Superior temporal gyrus (tissue), 1 donor: Measurements from ENCODE around the gene MYBPHL.

Experiments used
- DNase-seq: peaks from one replicate; pipeline ENCODE4 v3.0.0-alpha.2; 2016; ENCODE audit errors: extremely low spot score

The MYBPHL gene

DNA sequence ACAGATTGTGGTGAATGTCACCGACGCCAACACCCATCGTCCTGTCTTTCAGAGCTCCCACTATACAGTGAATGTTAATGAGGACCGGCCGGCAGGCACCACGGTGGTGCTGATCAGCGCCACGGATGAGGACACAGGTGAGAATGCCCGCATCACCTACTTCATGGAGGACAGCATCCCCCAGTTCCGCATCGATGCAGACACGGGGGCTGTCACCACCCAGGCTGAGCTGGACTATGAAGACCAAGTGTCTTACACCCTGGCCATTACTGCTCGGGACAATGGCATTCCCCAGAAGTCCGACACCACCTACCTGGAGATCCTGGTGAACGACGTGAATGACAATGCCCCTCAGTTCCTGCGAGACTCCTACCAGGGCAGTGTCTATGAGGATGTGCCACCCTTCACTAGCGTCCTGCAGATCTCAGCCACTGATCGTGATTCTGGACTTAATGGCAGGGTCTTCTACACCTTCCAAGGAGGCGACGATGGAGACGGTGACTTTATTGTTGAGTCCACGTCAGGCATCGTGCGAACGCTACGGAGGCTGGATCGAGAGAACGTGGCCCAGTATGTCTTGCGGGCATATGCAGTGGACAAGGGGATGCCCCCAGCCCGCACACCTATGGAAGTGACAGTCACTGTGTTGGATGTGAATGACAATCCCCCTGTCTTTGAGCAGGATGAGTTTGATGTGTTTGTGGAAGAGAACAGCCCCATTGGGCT lies 54.5 kb downstream of the MYBPHL start:
- DNase-seq: no peak

DNA sequence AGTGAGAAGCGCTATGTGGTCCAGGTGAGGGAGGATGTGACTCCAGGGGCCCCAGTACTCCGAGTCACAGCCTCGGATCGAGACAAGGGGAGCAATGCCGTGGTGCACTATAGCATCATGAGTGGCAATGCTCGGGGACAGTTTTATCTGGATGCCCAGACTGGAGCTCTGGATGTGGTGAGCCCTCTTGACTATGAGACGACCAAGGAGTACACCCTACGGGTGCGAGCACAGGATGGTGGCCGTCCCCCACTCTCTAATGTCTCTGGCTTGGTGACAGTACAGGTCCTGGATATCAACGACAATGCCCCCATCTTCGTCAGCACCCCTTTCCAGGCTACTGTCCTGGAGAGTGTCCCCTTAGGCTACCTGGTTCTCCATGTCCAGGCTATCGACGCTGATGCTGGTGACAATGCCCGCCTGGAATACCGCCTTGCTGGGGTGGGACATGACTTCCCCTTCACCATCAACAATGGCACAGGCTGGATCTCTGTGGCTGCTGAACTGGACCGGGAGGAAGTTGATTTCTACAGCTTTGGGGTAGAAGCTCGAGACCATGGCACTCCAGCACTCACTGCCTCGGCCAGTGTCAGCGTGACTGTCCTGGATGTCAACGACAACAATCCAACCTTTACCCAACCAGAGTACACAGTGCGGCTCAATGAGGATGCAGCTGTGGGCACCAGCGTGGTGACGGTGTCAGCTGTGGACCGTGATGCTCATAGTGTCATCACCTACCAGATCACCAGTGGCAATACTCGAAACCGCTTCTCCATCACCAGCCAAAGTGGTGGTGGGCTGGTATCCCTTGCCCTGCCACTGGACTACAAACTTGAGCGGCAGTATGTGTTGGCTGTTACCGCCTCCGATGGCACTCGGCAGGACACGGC lies 55.3 kb downstream of the MYBPHL start:
- no peak for DNase-seq

DNA sequence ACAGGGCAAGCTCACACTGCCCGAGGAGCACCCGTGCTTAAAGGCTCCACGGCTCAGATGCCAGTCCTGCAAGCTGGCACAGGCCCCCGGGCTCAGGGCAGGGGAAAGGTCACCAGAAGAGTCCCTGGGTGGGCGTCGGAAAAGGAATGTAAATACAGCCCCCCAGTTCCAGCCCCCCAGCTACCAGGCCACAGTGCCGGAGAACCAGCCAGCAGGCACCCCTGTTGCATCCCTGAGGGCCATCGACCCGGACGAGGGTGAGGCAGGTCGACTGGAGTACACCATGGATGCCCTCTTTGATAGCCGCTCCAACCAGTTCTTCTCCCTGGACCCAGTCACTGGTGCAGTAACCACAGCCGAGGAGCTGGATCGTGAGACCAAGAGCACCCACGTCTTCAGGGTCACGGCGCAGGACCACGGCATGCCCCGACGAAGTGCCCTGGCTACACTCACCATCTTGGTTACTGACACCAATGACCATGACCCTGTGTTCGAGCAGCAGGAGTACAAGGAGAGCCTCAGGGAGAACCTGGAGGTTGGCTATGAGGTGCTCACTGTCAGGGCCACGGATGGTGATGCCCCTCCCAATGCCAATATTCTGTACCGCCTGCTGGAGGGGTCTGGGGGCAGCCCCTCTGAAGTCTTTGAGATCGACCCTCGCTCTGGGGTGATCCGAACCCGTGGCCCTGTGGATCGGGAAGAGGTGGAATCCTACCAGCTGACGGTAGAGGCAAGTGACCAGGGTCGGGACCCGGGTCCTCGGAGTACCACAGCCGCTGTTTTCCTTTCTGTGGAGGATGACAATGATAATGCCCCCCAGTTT lies 56.1 kb downstream of the MYBPHL start:
- no peak for DNase-seq

DNA sequence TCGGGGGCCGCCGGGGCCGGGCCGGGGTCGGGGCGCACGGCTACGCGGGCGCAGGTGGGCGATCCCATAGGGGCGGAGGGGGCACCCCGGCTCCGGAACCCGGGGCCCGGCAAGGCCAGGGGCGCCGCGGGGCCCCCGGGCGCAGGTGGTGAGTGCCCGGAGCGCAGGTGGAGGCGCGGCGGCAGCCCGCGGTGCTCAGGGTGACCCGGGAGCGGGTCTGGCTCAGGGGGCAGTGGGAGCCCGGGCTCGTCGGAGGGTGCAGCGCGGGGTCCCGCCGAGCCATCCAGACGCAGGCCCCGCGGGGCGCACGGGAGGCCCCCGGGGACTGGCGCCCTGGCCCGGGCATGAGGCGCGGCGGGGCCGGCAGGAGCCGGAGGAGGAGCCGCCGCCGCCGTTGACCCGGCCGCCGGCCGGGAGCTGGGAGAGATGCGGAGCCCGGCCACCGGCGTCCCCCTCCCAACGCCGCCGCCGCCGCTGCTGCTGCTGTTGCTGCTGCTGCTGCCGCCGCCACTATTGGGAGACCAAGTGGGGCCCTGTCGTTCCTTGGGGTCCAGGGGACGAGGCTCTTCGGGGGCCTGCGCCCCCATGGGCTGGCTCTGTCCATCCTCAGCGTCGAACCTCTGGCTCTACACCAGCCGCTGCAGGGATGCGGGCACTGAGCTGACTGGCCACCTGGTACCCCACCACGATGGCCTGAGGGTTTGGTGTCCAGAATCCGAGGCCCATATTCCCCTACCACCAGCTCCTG lies 57.0 kb downstream of the MYBPHL start:
- DNase-seq: no peak

DNA sequence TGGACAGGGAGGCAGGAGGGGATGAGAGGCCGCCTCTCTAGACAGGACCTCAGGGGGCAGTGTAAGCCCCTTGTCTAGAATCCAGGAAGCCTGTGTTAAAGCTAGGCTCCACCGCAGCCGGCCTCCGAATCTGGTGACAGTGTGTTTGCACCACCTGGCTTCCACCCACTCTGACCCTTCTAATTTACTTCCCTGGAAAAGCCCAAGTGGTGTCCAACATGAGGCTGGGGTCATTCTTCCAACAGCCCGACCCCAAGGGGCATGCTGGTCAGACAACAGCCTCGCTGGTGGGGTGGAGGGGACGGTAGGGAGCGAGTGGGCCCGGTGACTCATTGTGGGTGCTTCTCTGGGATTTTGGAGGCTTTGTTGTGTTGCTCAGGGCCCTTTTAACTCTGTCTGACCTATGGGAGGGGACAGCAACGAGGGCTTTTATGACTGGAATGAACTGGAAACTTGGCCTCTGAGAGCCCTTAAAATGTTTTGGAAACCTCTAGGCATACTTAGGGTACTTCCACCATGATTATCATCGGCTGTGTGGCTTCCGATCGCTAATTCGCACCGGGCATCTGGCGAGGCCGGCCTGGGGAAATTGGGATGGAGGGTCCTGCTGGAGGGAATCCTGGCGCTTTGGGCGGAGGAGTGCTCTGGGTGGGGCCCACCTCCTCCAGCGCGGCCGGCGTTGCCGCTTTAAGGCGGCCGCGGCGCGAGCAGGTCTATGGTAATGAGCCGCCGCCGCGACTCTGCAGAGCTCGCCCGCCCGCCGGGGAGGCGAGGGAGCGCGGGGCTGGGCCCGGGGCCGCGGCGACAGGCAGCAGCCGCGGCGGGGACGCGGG lies 57.8 kb downstream of the MYBPHL start, which contains the start of gene CELSR2:
Gene CELSR2 (plus strand): TSS at position 743 of the 833 bp plus-strand sequence. CDS start 541 bp downstream, outside the sequence.
- DNase-seq: peak; percentile 75

DNA sequence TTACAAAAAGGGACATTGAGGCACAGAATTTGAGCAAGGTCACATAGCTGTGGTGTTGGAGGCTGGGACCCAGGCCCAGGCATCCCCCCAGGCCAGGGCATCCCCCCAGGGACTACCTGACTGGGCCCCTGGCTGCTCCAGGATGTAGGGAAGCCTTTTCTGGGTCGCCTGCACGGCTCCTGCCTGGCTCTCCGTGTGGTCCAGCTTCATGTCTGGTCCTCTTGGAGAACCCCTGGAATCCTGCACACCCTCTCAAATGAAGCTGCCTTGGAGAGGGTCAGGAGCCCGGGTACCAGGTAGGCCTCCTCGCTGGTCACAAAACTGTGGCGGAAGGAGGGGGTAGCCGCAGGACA lies 58.4 kb downstream of the MYBPHL start:
- DNase-seq: no peak

DNA sequence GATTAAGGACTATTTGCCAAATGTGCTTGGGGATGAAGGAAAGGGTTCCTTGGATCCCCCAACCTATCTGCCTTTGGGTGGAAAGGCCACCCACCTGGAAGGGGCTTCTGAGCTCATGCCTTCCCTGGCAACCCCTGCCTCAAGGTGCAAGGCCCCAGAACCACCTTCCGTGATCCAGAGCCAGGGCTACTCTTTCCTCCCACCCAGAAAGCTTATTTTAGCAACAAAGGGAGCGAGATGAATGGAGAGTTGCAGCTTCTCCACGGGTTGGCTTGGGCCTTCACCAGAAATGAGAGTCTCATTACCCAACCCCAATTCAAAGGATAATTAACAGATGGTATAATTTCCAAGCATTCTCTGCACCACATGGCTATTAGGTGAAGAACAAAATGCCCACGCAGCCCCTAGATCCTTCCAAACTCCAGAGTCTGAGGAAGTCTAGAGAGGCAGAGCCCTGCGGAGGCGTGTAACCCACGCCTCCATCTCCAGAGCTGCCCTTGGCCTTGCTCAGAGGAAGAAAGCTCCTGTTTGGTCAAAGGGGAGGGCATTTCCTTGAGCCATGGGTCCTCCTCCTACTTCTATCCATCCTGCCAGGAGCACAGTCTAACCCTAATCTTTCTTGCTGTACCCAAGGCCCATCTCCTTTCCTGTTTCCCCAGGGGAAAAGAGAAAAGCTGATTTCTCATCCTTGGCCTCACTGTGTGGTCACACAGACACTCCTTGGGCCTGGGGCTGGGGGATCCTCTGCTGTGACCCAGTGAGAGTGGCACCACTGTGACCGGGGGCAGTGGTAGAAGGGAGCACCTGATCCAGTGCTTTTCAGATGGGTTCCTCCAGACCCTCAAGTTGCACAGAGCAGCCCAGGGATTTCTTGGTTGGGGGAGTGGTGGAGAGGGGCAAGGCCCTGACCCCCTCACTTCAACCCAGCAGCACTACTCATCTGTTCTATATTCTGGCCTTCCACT lies 59.1 kb downstream of the MYBPHL start:
- DNase-seq: no peak

DNA sequence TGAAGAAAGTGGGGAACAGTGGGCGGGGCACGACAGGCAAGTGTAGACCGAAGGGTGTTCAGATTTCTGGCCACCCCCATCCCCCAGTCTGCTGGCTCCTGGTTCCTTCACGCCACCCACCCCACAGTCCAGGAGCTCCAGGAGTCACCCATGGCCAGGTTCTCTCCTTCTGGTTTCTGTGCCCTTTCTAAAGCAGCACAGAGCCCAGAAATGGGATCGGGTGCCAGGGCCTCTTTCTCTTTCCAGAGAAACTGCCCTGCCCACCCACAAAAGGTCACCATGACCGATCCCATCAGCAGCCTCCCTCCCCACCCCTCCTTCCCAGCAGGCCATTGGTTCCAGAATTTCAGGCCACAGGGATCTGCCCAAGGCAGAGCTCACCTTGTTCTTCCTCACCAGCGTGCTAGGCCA lies 60.7 kb downstream of the MYBPHL start:
- DNase-seq: no peak

DNA sequence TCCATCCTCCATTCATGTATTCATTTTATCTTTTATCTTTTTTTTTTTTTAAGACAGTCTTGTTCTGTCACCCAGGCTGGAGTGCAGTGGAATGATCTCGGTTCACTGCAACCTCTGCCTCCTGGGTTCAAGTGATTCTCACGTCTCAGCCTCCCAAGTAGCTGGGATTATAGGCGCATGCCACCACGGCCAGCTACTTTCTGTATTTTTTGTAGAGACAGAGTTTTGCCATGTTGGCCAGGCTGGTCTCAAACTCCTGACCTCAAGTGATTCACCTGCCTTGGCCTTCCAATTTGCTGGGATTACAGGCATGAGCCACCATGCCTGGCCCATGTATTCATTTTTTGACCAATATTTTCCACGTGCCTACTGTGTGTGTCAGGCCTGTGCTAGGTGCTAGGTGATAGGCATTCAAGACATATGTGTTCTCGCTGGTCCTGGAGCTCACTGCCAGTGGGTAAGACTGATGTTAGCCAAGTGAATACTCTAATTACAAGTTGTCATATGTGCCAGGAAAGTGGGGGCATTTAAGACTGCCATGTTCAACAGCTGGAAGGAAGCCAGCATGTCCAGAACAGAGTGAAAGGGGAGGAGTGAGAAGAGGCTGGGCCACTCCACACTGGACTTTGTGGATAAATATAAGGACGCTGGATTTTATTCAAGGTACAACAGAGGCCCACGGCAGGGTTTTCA lies 62.8 kb downstream of the MYBPHL start:
- no peak for DNase-seq

DNA sequence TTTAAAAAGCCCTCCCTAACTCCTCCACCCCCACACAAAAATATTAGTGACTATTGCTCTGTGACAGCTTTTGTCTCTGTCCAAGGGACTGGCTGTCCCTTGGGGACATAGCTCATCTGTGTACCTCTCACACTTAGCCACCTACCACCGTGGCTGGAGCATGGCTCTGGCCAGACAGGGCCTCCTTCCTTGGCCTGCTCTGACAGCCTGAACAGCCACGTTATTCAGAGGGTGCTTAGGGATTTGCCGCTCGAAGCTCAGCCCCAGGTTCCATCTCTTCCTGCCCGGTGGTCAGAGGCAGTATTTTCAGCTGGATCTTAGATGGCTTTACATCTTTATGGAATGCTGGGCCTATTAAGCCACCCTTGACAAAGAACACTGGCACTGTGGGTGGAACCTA lies 63.6 kb downstream of the MYBPHL start:
- DNase-seq: no peak

DNA sequence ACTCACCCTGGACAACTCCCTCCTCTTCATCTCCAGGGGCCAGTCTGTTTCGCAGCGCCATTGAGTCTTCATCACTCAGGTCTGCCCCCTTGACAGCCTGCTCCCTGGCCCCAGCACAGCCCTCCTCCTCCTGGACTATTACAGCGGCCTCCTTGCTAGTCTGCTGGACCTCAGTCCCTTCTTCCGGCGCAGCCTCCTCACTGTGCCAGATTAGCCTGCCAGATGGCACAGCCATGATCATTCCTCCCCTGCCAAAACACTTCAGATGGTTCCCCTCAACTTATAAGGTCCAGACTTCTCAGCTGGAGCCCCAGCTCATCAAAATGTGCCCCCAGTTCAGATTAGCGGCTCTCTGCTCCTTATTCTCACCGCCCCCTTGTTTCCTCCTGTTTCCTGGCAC lies 64.4 kb downstream of the MYBPHL start:
- peak; percentile 59 for DNase-seq
